Kidney (tissue), 14 donors: ENCODE data around the gene PPP1R3G. TPM values are rescaled to one million over a fixed set of nuclear protein-coding genes. Genes with fewer than 3 reads are reported as not detected.
A peak's percentile ranks its signal among the peaks of the same experiment; 100 is the strongest.

ENCODE experiments used
- DNase-seq, 5 donors: peaks; one replicate each; pipeline ENCODE4 v3.0.0-alpha.2; 2013 to 2020
- FAIRE-seq: peaks from 2 replicates; lab custom pipeline; 2012; peaks lifted over from hg19 to GRCh38; lab: Jason Lieb, UNC
- H3K27ac ChIP-seq, 2 donors: one replicate each; pipeline ENCODE4 v1.7.0; 2013; ENCODE audit warnings: low read depth in 2 of 2, low read length in 2 of 2, inconsistent platforms in 1 of 2
- H3K27me3 ChIP-seq: one replicate; pipeline ENCODE4 v1.7.1; 2013; ENCODE audit warnings: low read length, inconsistent platforms; ENCODE audit not compliant: control insufficient read depth, insufficient read depth
- H3K36me3 ChIP-seq, 3 donors: one replicate each; pipeline versions ENCODE4 v1.7.0 to v1.7.1; 2013; ENCODE audit warnings: low read length in 3 of 3, control low read depth in 1 of 3, inconsistent platforms in 1 of 3; ENCODE audit not compliant: insufficient read depth in 3 of 3, control insufficient read depth in 2 of 3
- H3K4me1 ChIP-seq, 3 donors: one replicate each; pipeline versions ENCODE4 v1.7.0 to v1.7.1; 2013; ENCODE audit warnings: low read length in 3 of 3, inconsistent platforms in 1 of 3, low read depth in 1 of 3; ENCODE audit not compliant: control insufficient read depth in 2 of 3, insufficient read depth in 2 of 3
- H3K4me3 ChIP-seq, 3 donors: one replicate each; pipeline versions ENCODE4 v1.7.0 to v1.8.1; 2013; ENCODE audit warnings: low read length in 3 of 3, control low read depth in 1 of 3, inconsistent platforms in 1 of 3
- H3K9ac ChIP-seq, 3 donors: one replicate each; pipeline versions ENCODE4 v1.7.0 to v1.7.1; 2013; ENCODE audit warnings: low read length in 3 of 3, control low read depth in 1 of 3, inconsistent platforms in 1 of 3
- H3K9me3 ChIP-seq, 3 donors: one replicate each; pipeline versions ENCODE4 v1.7.0 to v1.7.1; 2013; ENCODE audit warnings: low read length in 3 of 3, control low read depth in 1 of 3, inconsistent platforms in 1 of 3; ENCODE audit not compliant: control insufficient read depth in 2 of 3, insufficient read depth in 1 of 3
- CTCF ChIP-seq: IDR thresholded peaks from 3 replicates; pipeline ENCODE4 v1.5.1; 2012; ENCODE audit warnings: mild to moderate bottlenecking, moderate library complexity, borderline replicate concordance; ENCODE audit not compliant: insufficient read depth; ENCODE audit errors: extremely low read depth
- intact Hi-C: fragments of 100-400 bp; cut with DNase I; formaldehyde crosslinking; loops from one replicate; pipeline ENCODE4 v1.11.1; 2022
- polyA plus RNA-seq: library from polyadenylated mRNA; stranded (reverse); fragments of 350-450 nt; fragmentation: Illumina TruSeq; extraction: RNeasy Lipid Tissue Mini Kit (QIAGEN cat#74804); gene quantifications from one replicate; pipeline ENCODE4 v1.2.3, GENCODE V29; 2014; ENCODE audit warnings: low read depth, low replicate concordance; ENCODE audit not compliant: insufficient read depth
- total RNA-seq: library from RNA; stranded (reverse); fragmentation: NEBNext Ultra II Directional; extraction: Animal tissue kit (Norgen Biotek cat#: 25700); gene quantifications from one replicate; pipeline ENCODE4 v1.2.1, GENCODE V29; 2021
- donor health status: control.
- donor health status: control.
- donor health status: control.
- donor health status: control.
- donor health status: control.
- donor health status: DM: yes; HTN: yes; CAD: no.
- donor health status: Normal renal cell carcinoma (clear cell type).

PPP1R3G gene
- total and polyA plus RNA-seq, 2 donors from 2014 or later, result 0.49 to 1.9 TPM

GRCh38 chr6:5095236-5095635 lies 10.1 kb downstream of the PPP1R3G start:
- intact Hi-C loops, result no loop called here
- FAIRE-seq (no peak), DNase-seq (peak in 1 of 5 donors; percentile 0)
- Histone ChIP-seq H3K27ac (no peak overlapping the region), H3K4me3 (no peak overlapping the region), H3K4me1 (no peaks in the 10 kb centered on the region), H3K9me3 (no peaks in the 10 kb centered on the region), H3K36me3 (no peaks in the 10 kb centered on the region), H3K9ac (no peak overlapping the region), H3K27me3 (no peaks in the 10 kb centered on the region)
- no peak for TF ChIP-seq CTCF

- peak in 1 of 5 donors; percentile 11 for DNase-seq
- intact Hi-C loops, result no loop called here
- Histone ChIP-seq H3K27ac (no peak overlapping the region), H3K9me3 (no peaks in the 10 kb centered on the region), H3K4me1 (no peaks in the 10 kb centered on the region), H3K4me3 (no peak overlapping the region), H3K27me3 (no peaks in the 10 kb centered on the region), H3K9ac (no peak overlapping the region), H3K36me3 (no peaks in the 10 kb centered on the region)
- no peak for FAIRE-seq
- TF ChIP-seq CTCF, result no peak
These were observed 11.3 kb downstream of the PPP1R3G start for GRCh38 chr6:5096482-5096881.

GRCh38 chr6:5098501-5099270 lies 13.5 kb downstream of the PPP1R3G start:
- Histone ChIP-seq H3K9me3 (no peaks in the 10 kb centered on the region), H3K9ac (no peak overlapping the region), H3K36me3 (no peaks in the 10 kb centered on the region), H3K4me3 (no peak overlapping the region), H3K27ac (no peak overlapping the region), H3K27me3 (no peaks in the 10 kb centered on the region), H3K4me1 (no peaks in the 10 kb centered on the region)
- intact Hi-C loops, result no loop called here
- no peak for FAIRE-seq
- no peak for DNase-seq
- no peak for TF ChIP-seq CTCF

GRCh38 chr6:5099537-5099936 lies 14.4 kb downstream of the PPP1R3G start:
- Histone ChIP-seq H3K9me3 (no peaks in the 10 kb centered on the region), H3K27me3 (no peaks in the 10 kb centered on the region), H3K4me3 (no peak overlapping the region), H3K9ac (no peak overlapping the region), H3K27ac (no peak overlapping the region), H3K4me1 (no peaks in the 10 kb centered on the region), H3K36me3 (no peaks in the 10 kb centered on the region)
- no peak for DNase-seq
- no peak for TF ChIP-seq CTCF
- no peak for FAIRE-seq
- intact Hi-C loops, result no loop called here
